ELF-1 (cell line): ENCODE results near the gene FIBCD1.

Experiments used
- DNase-seq: peaks from one replicate; pipeline ENCODE4 v3.0.0-alpha.2; 2016; ENCODE audit warnings: low read depth, low spot score

The FIBCD1 gene

GRCh38 chr9:130906735-130907416 lies 32.2 kb downstream of the FIBCD1 start:
- no peak for DNase-seq

DNA sequence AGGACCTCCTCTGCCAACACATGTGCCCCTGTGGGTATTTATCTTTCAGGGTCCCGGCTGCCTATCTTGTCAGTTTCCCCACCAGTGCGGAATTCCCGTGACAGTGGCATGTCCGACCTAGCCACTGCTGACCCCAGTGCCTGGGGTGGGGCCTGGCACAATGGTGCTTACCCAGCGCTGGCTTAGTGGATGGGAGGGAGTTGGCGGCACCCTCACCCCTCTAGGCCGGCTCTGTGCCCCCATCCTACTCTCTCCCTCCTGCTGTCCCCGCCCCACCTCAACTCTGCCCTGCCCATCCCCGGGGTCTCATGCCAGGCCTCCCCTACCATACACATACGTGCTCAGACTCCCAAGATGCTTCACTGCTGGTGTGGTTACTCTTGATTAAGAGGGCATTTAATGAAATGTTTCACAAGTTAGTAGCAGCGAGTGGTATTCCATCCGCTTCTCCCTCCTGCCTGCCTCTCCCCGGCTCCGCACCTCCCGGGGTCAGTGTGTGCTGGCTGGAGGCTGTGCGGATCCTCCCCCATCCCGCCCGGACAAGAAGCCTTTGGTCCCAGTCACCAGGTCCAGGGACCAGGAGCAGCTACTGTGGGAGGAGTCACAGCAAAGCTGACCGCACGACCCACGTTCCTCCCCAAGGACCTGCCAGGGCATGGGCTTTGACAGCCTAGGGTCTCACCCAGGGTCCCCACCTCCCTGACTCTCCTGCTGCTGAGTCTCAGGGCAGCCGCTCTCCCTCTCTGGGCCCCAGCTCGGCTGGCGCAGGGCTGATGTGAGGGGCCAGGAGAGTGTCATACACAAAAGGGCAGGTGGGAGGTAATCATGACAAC lies 32.9 kb downstream of the FIBCD1 start:
- DNase-seq, result no peak

GRCh38 chr9:130905125-130905901 lies 33.7 kb downstream of the FIBCD1 start:
- no peak for DNase-seq

- DNase-seq, result no peak
Measured at GRCh38 chr9:130904070-130905044, 34.7 kb downstream of the FIBCD1 start.

DNA sequence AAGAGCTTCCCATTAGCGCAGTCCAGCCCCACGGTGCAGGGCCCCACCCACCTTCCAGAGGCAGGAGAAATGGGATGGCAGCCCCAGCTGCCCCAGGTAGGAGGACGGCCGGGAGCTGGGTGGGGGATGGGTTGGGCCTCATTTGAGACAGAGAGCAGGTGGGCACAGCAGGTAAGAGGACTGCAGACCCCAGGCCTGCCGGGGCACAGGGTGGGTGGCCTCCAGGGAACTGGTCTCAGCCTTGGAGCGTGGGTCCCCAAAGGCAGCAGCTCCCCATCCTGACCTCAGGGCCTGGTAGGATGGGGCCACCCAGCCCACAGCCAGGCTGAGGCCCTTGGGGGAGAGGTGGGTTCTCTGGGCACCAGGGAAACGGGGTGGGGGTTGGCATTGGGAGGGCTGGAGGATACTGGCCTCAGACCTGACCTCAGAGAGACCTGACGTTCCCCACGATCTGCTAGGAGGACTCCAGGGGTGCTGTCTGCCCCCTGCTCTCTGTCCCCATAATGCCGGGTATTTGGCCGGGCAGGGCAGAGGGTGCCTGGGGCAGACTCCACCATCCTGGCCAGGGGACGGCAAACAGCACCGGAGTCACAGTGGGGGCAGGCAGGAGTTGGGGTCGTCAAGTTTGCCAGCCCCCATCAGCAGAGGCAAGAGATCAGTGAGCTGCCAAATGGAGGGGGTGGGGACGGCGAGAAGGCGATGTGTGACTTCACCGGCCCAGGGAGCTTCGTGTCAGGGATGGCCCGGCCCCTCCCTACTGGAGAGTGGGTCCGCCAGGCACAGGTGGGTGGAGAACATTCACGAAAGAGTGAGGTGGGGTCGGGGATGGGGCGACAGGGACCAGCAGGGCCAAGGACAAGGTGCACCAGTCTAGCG lies 35.6 kb downstream of the FIBCD1 start:
- no peak for DNase-seq

GRCh38 chr9:130902204-130903185 lies 36.6 kb downstream of the FIBCD1 start:
- no peak for DNase-seq

GRCh38 chr9:130901498-130902203 lies 37.4 kb downstream of the FIBCD1 start:
- no peak for DNase-seq

- no peak for DNase-seq
Measured at GRCh38 chr9:130900701-130901497, 38.1 kb downstream of the FIBCD1 start.

GRCh38 chr9:130899051-130899748 lies 39.8 kb downstream of the FIBCD1 start:
- DNase-seq, result no peak

GRCh38 chr9:130898552-130898852 lies 40.5 kb downstream of the FIBCD1 start:
- no peak for DNase-seq

GRCh38 chr9:130897848-130898551 lies 41.0 kb downstream of the FIBCD1 start:
- DNase-seq, result no peak

DNA sequence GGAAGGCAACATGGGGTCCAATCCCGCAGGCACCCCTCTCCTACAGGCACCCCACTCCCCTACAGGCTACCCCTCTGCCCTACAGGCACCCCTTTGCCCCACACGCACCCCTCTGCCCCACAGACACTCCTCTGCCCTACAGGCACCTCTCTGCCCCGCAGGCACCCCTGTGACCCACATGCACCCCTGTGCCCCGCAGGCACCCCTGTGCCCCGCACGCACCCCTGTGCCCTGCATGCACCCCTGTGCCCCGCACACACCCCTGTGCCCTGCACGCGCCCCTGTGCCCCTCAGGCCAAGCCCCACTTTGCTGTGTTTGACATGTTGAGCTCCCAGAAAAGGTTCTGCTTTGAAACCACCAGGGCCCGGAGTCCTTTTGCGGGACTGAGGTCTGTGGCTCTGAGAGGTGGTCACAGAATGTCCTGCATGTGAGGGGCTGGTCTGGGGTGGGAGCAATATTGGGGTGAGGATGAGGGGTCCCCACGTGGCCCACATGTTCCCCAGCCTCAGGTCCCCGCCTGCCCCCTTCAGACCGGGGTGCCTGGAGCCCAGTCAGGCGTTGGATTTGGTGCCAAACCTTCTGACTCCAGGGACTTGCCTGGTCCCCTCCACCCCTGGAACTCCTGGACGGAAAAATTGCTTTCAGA lies 41.8 kb downstream of the FIBCD1 start:
- no peak for DNase-seq

DNA sequence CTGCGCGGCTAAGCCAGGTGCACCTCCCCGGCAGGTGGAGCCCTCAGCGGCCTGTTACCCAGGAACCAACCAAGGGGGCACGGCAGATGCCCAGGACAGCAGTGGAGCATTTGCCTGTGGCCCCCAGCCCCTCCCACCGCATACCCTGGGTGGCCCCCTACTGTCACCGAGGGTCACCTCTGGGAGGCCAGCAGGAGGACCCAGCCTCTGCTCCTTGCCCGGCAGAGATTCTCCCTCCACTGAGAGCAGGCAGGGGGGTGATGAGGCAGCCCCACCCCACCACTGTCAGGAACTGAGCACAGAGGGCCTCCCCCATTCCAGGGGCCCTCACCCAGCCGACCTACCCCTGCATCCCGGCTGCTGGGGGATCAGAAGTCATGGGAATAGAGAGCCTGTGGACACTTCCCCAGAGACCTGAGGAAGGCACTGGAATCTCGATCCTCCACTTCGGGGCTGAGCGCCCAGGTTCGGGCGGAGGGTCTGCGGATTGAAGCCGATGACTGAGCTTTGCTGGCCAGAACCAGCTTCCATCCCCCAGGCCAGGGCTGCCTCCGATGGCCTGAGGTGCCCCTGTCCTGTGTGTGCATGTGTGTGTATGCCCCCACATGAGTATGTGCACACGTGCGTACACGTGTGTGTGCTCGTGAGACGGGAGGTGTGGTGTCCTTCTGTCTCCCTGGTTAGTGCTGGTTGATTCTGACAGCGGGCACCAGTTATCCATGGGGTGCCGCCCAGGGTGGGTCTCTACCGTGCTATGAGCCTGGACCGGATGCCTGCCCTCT lies 42.6 kb downstream of the FIBCD1 start, which contains the start of gene QRFP:
QRFP (minus strand) TSS at position 580 of the 782 bp plus-strand sequence. CDS start 2,974 bp downstream, outside the sequence.
- DNase-seq, result no peak

- DNase-seq, result peak; percentile 56
Measured at GRCh38 chr9:130895481-130896232, 43.4 kb downstream of the FIBCD1 start.
